Neural cell (in vitro differentiated cells): Measurements from ENCODE around the gene AKR1A1. TPM values are rescaled to one million over a fixed set of nuclear protein-coding genes. Genes with fewer than 3 reads are reported as not detected.
"Not testable (repeated sequence)": the region's sequence is repeated elsewhere in the genome, so short reads cannot be mapped to it uniquely, and the experiment has no call there.

Experiments used
- H2AFZ ChIP-seq: fragments of 200-600, 300-800 bp; sonication (generic), shearing (Covaris generic); 2 replicates; pipeline ENCODE4 v1.6.0; 2014; ENCODE audit warnings: low read depth, mild to moderate bottlenecking, antibody characterized with exemption, low read length, moderate library complexity
- H3F3A ChIP-seq: fragments of 200-600 bp; shearing (Covaris generic); 2 replicates; pipeline ENCODE4 v1.6.1; 2016; ENCODE audit warnings: mild to moderate bottlenecking, moderate library complexity, mixed read lengths, antibody characterized with exemption, low read length; ENCODE audit not compliant: insufficient read depth, poor library complexity, severe bottlenecking
- H3K27ac ChIP-seq: fragments of 200-600, 300-800 bp; sonication (generic), shearing (Covaris generic); 2 replicates; pipeline ENCODE4 v1.5.1; 2014; ENCODE audit warnings: mild to moderate bottlenecking, low read length, moderate library complexity
- H3K27me3 ChIP-seq: fragments of 300-800, 200-600 bp; sonication (generic), shearing (Covaris generic); 2 replicates; pipeline ENCODE4 v1.6.0; 2014; ENCODE audit warnings: mild to moderate bottlenecking, low read depth, low read length, moderate library complexity; ENCODE audit not compliant: insufficient read depth
- H3K36me3 ChIP-seq: fragments of 300-800, 200-600 bp; sonication (generic), shearing (Covaris generic); 2 replicates; pipeline ENCODE4 v1.5.1; 2014; ENCODE audit warnings: mild to moderate bottlenecking, antibody characterized with exemption, low read length, moderate library complexity; ENCODE audit not compliant: insufficient read depth
- H3K4me2 ChIP-seq: fragments of 300-800, 200-600 bp; sonication (generic), shearing (Covaris generic); 2 replicates; pipeline ENCODE4 v1.6.0; 2014; ENCODE audit warnings: mild to moderate bottlenecking, low read length
- H3K4me3 ChIP-seq: fragments of 300-800, 200-600 bp; sonication (generic), shearing (Covaris generic); 2 replicates; pipeline ENCODE4 v1.5.1; 2014; ENCODE audit warnings: mild to moderate bottlenecking, low read length, moderate library complexity
- H3K79me2 ChIP-seq: fragments of 200-600 bp; shearing (Covaris generic); replicated peaks from 2 replicates; pipeline ENCODE4 v1.6.0; 2014; ENCODE audit warnings: mild to moderate bottlenecking, low read length, moderate library complexity; ENCODE audit not compliant: insufficient read depth
- H3K9ac ChIP-seq: fragments of 300-800, 200-600 bp; sonication (generic), shearing (Covaris generic); 2 replicates; pipeline ENCODE4 v1.6.1; 2016; ENCODE audit warnings: mild to moderate bottlenecking, low read length, mixed read lengths
- H3K9me2 ChIP-seq: fragments of 200-600 bp; shearing (Covaris generic); 2 replicates; pipeline ENCODE4 v1.6.1; 2016; ENCODE audit warnings: mild to moderate bottlenecking, low read length, mixed read lengths; ENCODE audit not compliant: insufficient read depth
- H3K9me3 ChIP-seq: fragments of 200-600, 300-800 bp; sonication (generic), shearing (Covaris generic); 2 replicates; pipeline ENCODE4 v1.6.1; 2016; ENCODE audit warnings: mild to moderate bottlenecking, mixed run types, low read length, moderate library complexity, mixed read lengths
- H4K20me1 ChIP-seq: fragments of 200-600 bp; shearing (Covaris generic); 2 replicates; pipeline ENCODE4 v1.6.1; 2016; ENCODE audit warnings: mild to moderate bottlenecking, mixed run types; ENCODE audit not compliant: insufficient read depth
- EP300 ChIP-seq: fragments of 450-650 bp; conservative IDR thresholded peaks from 2 replicates; pipeline ENCODE4 v1.6.1; 2014; ENCODE audit warnings: antibody characterized with exemption, mild to moderate bottlenecking, moderate library complexity; ENCODE audit not compliant: poor library complexity, severe bottlenecking
- EZH2 ChIP-seq: fragments of 200-600, 300-800 bp; shearing (Covaris generic), sonication (generic); IDR thresholded peaks from 2 replicates; pipeline ENCODE4 v1.6.1; 2014; ENCODE audit warnings: antibody characterized with exemption, low read length, borderline replicate concordance, mild to moderate bottlenecking; ENCODE audit not compliant: insufficient read depth, poor library complexity, severe bottlenecking
- MXI1 ChIP-seq: fragments of 450-650 bp; conservative IDR thresholded peaks from 2 replicates; pipeline ENCODE4 v1.6.1; 2014; ENCODE audit warnings: antibody characterized with exemption, mild to moderate bottlenecking; ENCODE audit not compliant: poor library complexity, severe bottlenecking
- POLR2AphosphoS5 ChIP-seq: IDR thresholded peaks from 2 replicates; pipeline ENCODE4 v1.6.1; 2012
- RAD21 ChIP-seq: fragments of 450-650 bp; conservative IDR thresholded peaks from 2 replicates; pipeline ENCODE4 v1.6.1; 2014; ENCODE audit warnings: antibody characterized with exemption, mild to moderate bottlenecking, moderate library complexity
- REST ChIP-seq: IDR thresholded peaks from 2 replicates; pipeline ENCODE4 v1.6.1; 2012; ENCODE audit warnings: borderline replicate concordance
- SMC3 ChIP-seq: fragments of 450-650 bp; conservative IDR thresholded peaks from 2 replicates; pipeline ENCODE4 v1.6.1; 2014; ENCODE audit warnings: antibody characterized with exemption, mild to moderate bottlenecking, moderate library complexity; ENCODE audit not compliant: poor library complexity
- TAF1 ChIP-seq: IDR thresholded peaks from 2 replicates; pipeline ENCODE4 v1.6.1; 2012; ENCODE audit warnings: low read depth
- polyA plus RNA-seq: library from polyadenylated mRNA; depleted of rRNA; stranded (reverse); fragments of >200 nt; gene quantifications from 2 replicates; pipeline ENCODE4 v1.2.3, GENCODE V29; 2014
- TF ChIP-seq, protein P1 (sequence below): fragments of 450-650 bp; IDR thresholded peaks from 2 replicates; pipeline ENCODE4 v1.5.1; 2014; ENCODE audit warnings: antibody characterized with exemption, mild to moderate bottlenecking, moderate library complexity; ENCODE audit not compliant: poor library complexity, severe bottlenecking

Gene AKR1A1
- polyA plus RNA-seq, 1 donor from 2014 or later, result 170 TPM

DNA sequence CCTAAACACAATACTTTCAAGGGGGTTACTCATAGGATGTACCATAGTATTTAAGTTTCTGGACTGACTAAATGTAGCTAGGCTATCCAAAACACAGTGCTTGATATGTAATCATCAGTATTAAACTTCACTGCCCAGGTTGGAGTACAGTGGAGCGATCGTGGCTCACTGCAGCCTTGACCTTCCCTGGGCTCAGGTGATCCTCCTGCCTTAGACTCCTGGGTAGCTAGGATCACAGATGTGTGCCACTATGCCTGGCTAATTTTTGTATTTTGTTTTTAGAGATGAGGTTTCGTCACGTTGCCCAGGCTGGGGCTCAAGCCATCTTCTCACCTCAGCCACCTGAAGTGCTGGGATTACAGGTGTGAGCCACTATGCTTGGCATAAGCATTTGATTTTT, 43.8 kb downstream of the AKR1A1 start:
- Histone ChIP-seq H3F3A (no peaks in the 10 kb centered on the region), H4K20me1 (no peaks in the 10 kb centered on the region), H3K4me2 (no peak overlapping the region), H3K36me3 (no peaks in the 10 kb centered on the region), H3K27ac (no peak overlapping the region), H2AFZ (no peak overlapping the region), H3K9me3 (no peaks in the 10 kb centered on the region), H3K79me2 (peaks cover 57% of the 10 kb centered on the region), H3K27me3 (no peaks in the 10 kb centered on the region), H3K9me2 (no peaks in the 10 kb centered on the region), H3K4me3 (no peak overlapping the region), H3K9ac (no peak overlapping the region)
- TF ChIP-seq RAD21 (no peak), EZH2 (no peak), REST (no peak)

GRCh38 chr1:45596765-45597164, 46.1 kb downstream of the AKR1A1 start:
- H4K20me1 ChIP-seq, H2AFZ ChIP-seq, H3K9ac ChIP-seq, H3F3A ChIP-seq, H3K4me2 ChIP-seq, H3K4me3 ChIP-seq, H3K36me3 ChIP-seq, H3K9me3 ChIP-seq, H3K9me2 ChIP-seq, H3K27ac ChIP-seq, H3K27me3 ChIP-seq: not testable (repeated sequence)
- H3K79me2 ChIP-seq, result peaks cover 48% of the 10 kb centered on the region

DNA sequence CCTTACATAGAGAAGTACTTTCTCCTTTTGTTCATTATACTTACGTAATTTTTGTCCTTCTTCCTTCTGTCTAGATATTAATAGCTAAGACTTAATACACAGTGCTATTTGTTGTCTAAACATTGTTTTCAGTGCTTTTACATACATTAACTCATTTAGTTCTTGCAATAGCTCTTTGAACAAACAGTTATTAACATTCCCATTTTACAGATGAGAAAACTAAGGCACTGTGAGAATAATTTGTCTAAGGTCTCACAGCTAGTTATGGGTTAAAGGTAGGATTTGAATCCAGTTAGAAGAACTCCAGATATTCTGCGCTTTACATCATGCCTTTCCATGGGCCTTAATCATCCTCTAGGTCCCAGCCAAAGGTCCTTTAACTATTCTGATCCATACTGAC, 53.6 kb downstream of the AKR1A1 start:
- no peak overlapping the region for H3K9ac ChIP-seq
- H2AFZ ChIP-seq, result no peak overlapping the region
- no peak for TF ChIP-seq MXI1
- no peak for TF ChIP-seq SMC3
- no peak for TF ChIP-seq EZH2
- no peak for TF ChIP-seq POLR2AphosphoS5
- no peak for TF ChIP-seq EP300
- TF ChIP-seq RAD21, result no peak
- TF ChIP-seq REST, result no peak
- TF ChIP-seq TAF1, result no peak
- TF ChIP-seq, protein P1, sequence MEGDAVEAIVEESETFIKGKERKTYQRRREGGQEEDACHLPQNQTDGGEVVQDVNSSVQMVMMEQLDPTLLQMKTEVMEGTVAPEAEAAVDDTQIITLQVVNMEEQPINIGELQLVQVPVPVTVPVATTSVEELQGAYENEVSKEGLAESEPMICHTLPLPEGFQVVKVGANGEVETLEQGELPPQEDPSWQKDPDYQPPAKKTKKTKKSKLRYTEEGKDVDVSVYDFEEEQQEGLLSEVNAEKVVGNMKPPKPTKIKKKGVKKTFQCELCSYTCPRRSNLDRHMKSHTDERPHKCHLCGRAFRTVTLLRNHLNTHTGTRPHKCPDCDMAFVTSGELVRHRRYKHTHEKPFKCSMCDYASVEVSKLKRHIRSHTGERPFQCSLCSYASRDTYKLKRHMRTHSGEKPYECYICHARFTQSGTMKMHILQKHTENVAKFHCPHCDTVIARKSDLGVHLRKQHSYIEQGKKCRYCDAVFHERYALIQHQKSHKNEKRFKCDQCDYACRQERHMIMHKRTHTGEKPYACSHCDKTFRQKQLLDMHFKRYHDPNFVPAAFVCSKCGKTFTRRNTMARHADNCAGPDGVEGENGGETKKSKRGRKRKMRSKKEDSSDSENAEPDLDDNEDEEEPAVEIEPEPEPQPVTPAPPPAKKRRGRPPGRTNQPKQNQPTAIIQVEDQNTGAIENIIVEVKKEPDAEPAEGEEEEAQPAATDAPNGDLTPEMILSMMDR, result no peak
- H3K4me2 ChIP-seq, result no peak overlapping the region
- H3K4me3 ChIP-seq, result no peak overlapping the region
- peaks cover 8% of the 10 kb centered on the region for H3K36me3 ChIP-seq
- H3F3A ChIP-seq, result no peaks in the 10 kb centered on the region
- no peak overlapping the region for H3K27ac ChIP-seq
- H3K9me3 ChIP-seq, result no peaks in the 10 kb centered on the region
- H4K20me1 ChIP-seq, result no peaks in the 10 kb centered on the region
- no peaks in the 10 kb centered on the region for H3K9me2 ChIP-seq
- H3K27me3 ChIP-seq, result no peaks in the 10 kb centered on the region
- H3K79me2 ChIP-seq, result peaks cover 23% of the 10 kb centered on the region
